ENCODE results near the gene ZDHHC9. TPM values are rescaled to one million over a fixed set of nuclear protein-coding genes. Genes with fewer than 3 reads are reported as not detected.

Gene ZDHHC9
- total RNA-seq, 1 experiment from 2014 or later, result 19.4 TPM

GRCh38 chrX:129772796-129773431, 70.8 kb downstream of the ZDHHC9 start:
- Histone ChIP-seq H3K27me3 (replicated peaks) (no peaks in the 10 kb centered on the region), H3K27ac (no peak overlapping the region), H3K36me3 (no peaks in the 10 kb centered on the region), H3K9me3 (replicated peaks) (no peaks in the 10 kb centered on the region), H3K4me3 (no peak overlapping the region), H3K4me1 (replicated peaks) (peaks cover 4% of the 10 kb centered on the region; the same call in 1 of the 2 replicates)
- DNase-seq (ENCODE audit: low read depth in 1 of 2, low spot score in 2 of 2), result no peak

DNA sequence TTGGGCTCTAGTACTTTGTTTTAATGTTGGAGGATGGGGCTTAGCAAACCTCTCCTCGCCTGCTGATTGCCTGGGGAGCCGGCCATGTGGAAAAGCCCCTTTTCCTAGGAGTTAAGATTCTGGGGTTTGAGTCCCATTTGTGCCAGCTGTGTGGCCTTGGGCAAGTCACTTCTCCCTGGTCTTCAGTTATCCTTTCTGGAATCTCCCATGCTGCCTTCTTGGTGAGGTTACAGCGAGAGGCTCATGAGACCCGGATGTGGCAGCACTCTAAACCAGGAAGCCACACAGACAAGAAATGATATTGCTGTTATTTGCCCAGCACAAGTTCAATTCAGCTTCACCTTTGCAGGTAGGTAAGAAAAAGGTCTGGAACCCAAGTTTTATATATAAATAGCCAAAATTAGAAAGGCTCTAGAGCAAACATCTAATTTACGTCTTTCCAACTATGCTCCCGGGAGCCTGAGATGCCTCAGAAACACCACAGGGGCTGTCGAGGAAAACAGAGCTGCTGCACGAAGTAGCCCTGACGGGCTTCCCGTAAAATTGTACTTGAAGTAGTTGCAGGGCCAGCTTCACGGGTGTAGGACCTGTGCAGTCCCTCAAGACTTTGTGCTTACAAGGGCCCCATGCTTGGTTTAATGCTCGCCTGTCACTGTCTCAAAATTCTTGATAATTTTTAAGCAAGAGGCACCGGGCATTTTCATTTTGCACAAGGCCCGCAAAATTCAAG, 72.3 kb downstream of the ZDHHC9 start:
- DNase-seq (ENCODE audit: low read depth in 1 of 2, low spot score in 2 of 2), result no peak
- no peak overlapping the region for H3K27ac ChIP-seq
- H3K9me3 ChIP-seq (replicated peaks), result no peaks in the 10 kb centered on the region
- H3K36me3 ChIP-seq, result no peaks in the 10 kb centered on the region
- no peaks in the 10 kb centered on the region for H3K27me3 ChIP-seq (replicated peaks)
- H3K4me1 ChIP-seq (replicated peaks), result no peaks in the 10 kb centered on the region
- H3K4me3 ChIP-seq, result no peak overlapping the region

GRCh38 chrX:129769467-129770154, 74.1 kb downstream of the ZDHHC9 start:
- no peak for DNase-seq (ENCODE audit: low read depth in 1 of 2, low spot score in 2 of 2)
- Histone ChIP-seq H3K36me3 (no peaks in the 10 kb centered on the region), H3K27me3 (replicated peaks) (no peaks in the 10 kb centered on the region), H3K4me3 (no peak overlapping the region), H3K27ac (no peak overlapping the region), H3K9me3 (replicated peaks) (no peaks in the 10 kb centered on the region), H3K4me1 (replicated peaks) (no peaks in the 10 kb centered on the region)

GRCh38 chrX:129768586-129769466, 74.9 kb downstream of the ZDHHC9 start:
- H3K4me3 ChIP-seq, result no peak overlapping the region
- no peak for DNase-seq (ENCODE audit: low read depth in 1 of 2, low spot score in 2 of 2)
- H3K9me3 ChIP-seq (replicated peaks), result no peaks in the 10 kb centered on the region
- no peak overlapping the region for H3K27ac ChIP-seq
- no peaks in the 10 kb centered on the region for H3K36me3 ChIP-seq
- H3K4me1 ChIP-seq (replicated peaks), result no peaks in the 10 kb centered on the region
- no peaks in the 10 kb centered on the region for H3K27me3 ChIP-seq (replicated peaks)

- H3K27ac ChIP-seq, result no peak overlapping the region
- no peak for DNase-seq (ENCODE audit: low read depth in 1 of 2, low spot score in 2 of 2)
- H3K9me3 ChIP-seq (replicated peaks), result no peaks in the 10 kb centered on the region
- H3K36me3 ChIP-seq, result no peaks in the 10 kb centered on the region
- no peaks in the 10 kb centered on the region for H3K27me3 ChIP-seq (replicated peaks)
- H3K4me3 ChIP-seq, result no peak overlapping the region
- H3K4me1 ChIP-seq (replicated peaks), result no peaks in the 10 kb centered on the region
Observed at GRCh38 chrX:129768186-129768585, 75.5 kb downstream of the ZDHHC9 start.

- Histone ChIP-seq H3K27ac (no peak overlapping the region), H3K27me3 (replicated peaks) (no peaks in the 10 kb centered on the region), H3K4me1 (replicated peaks) (peaks cover 14% of the 10 kb centered on the region), H3K36me3 (no peaks in the 10 kb centered on the region), H3K9me3 (replicated peaks) (no peaks in the 10 kb centered on the region), H3K4me3 (no peak overlapping the region)
- no peak for DNase-seq (ENCODE audit: low read depth in 1 of 2, low spot score in 2 of 2)
Observed at GRCh38 chrX:129763666-129764065, 80.0 kb downstream of the ZDHHC9 start.

DNA sequence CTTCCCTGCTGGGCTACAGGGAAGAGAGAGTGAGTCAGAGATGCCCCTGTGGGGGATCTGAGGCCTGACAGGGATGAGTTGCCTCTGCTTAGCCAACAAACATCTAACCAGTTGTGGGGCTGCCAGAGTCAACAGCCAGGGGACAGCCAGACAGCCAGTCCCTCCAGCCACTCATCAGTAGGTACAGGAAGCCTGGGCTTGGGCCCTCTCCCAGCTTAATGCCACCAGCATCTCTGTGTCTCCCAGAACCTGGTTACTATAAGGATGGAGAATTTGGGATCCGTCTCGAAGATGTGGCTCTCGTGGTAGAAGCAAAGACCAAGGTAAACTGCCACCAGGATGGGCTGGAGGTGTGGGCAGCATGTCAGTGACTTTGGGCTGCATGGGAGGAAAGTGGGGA, 81.2 kb downstream of the ZDHHC9 start:
- no peak for DNase-seq (ENCODE audit: low read depth in 1 of 2, low spot score in 2 of 2)
- no peaks in the 10 kb centered on the region for H3K36me3 ChIP-seq

DNA sequence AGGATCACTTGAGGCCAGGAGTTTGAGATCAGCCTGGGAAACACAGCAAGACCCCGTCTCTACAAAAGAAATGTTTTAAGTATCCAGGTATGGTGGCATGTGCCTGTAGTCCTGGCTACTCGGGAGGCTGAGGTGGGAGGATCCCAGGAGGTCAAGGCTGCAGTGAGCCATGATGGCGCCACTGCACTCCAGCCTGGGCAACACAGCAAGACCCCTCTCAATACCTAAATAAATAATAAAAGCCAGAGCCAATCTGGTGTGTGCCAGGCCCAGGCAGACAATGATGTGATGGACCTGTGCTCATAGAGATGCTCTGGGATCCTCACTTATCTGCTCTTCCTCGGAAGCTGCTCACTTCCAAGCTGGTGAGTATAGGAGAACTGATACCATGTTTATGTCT, 82.1 kb downstream of the ZDHHC9 start:
- no peak overlapping the region for H3K27ac ChIP-seq
- no peaks in the 10 kb centered on the region for H3K9me3 ChIP-seq (replicated peaks)
- H3K4me3 ChIP-seq, result no peak overlapping the region
- no peaks in the 10 kb centered on the region for H3K27me3 ChIP-seq (replicated peaks)
- H3K36me3 ChIP-seq, result no peaks in the 10 kb centered on the region
- DNase-seq (ENCODE audit: low read depth in 1 of 2, low spot score in 2 of 2), result no peak
- H3K4me1 ChIP-seq (replicated peaks), result peaks cover 14% of the 10 kb centered on the region

More for the DNA sequence above, 81.2 kb downstream of the ZDHHC9 start:
- no peak overlapping the region for H3K4me3 ChIP-seq
- no peaks in the 10 kb centered on the region for H3K9me3 ChIP-seq (replicated peaks)
- peaks cover 14% of the 10 kb centered on the region for H3K4me1 ChIP-seq (replicated peaks)
- no peaks in the 10 kb centered on the region for H3K27me3 ChIP-seq (replicated peaks)
- no peak overlapping the region for H3K27ac ChIP-seq

DNA sequence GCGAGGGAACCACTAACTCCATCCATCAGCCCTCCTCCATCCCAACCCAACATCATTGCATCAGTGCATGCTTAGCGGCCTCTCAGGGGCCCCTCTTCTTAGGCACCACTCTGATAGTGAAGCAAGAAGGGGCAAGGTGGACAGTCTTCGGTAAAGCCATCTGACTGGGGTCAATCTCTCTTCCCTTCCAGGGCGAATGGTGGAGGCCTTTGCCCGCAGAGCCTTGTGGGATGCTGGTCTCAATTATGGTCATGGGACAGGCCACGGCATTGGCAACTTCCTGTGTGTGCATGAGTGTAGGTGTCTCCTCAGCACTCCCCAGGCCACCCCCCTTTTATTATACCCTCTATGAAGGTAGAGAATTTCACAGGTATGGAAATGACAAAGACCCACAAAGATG, 82.7 kb downstream of the ZDHHC9 start:
- H3K9me3 ChIP-seq (replicated peaks), result no peaks in the 10 kb centered on the region
- no peaks in the 10 kb centered on the region for H3K27me3 ChIP-seq (replicated peaks)
- no peak for DNase-seq (ENCODE audit: low read depth in 1 of 2, low spot score in 2 of 2)
- H3K27ac ChIP-seq, result no peak overlapping the region
- H3K36me3 ChIP-seq, result no peaks in the 10 kb centered on the region
- H3K4me3 ChIP-seq, result no peak overlapping the region
- H3K4me1 ChIP-seq (replicated peaks), result peaks cover 14% of the 10 kb centered on the region

- Histone ChIP-seq H3K9me3 (replicated peaks) (no peaks in the 10 kb centered on the region), H3K4me1 (replicated peaks) (peaks cover 14% of the 10 kb centered on the region), H3K27ac (peak overlapping the region; percentile 11; the same call in 1 of the 2 replicates), H3K27me3 (replicated peaks) (no peaks in the 10 kb centered on the region), H3K4me3 (no peak overlapping the region), H3K36me3 (no peaks in the 10 kb centered on the region)
- no peak for DNase-seq (ENCODE audit: low read depth in 1 of 2, low spot score in 2 of 2)
Observed at GRCh38 chrX:129760155-129760554, 83.5 kb downstream of the ZDHHC9 start.

- Histone ChIP-seq H3K27me3 (replicated peaks) (no peaks in the 10 kb centered on the region), H3K9me3 (replicated peaks) (no peaks in the 10 kb centered on the region), H3K4me3 (no peak overlapping the region), H3K27ac (0 out of 2 replicates have a peak overlapping the region, but pooled peaks have one; percentile 19), H3K4me1 (replicated peaks) (peaks cover 14% of the 10 kb centered on the region), H3K36me3 (no peaks in the 10 kb centered on the region)
- peak; percentile 62 to 64 for DNase-seq (ENCODE audit: low read depth in 1 of 2, low spot score in 2 of 2)
Observed at GRCh38 chrX:129759576-129760061, 84.1 kb downstream of the ZDHHC9 start.

GRCh38 chrX:129755779-129756650, 87.7 kb downstream of the ZDHHC9 start:
- H3K36me3 ChIP-seq, result no peaks in the 10 kb centered on the region
- H3K4me1 ChIP-seq (replicated peaks), result peaks cover 14% of the 10 kb centered on the region
- no peaks in the 10 kb centered on the region for H3K27me3 ChIP-seq (replicated peaks)
- no peak overlapping the region for H3K4me3 ChIP-seq
- no peak for DNase-seq (ENCODE audit: low read depth in 1 of 2, low spot score in 2 of 2)
- no peak overlapping the region for H3K27ac ChIP-seq
- no peaks in the 10 kb centered on the region for H3K9me3 ChIP-seq (replicated peaks)
